HG03439 (cell line): ENCODE measurements around the gene ADGRL1.
"Not testable (repeated sequence)": the region's sequence is repeated elsewhere in the genome, so short reads cannot be mapped to it uniquely, and the experiment has no call there.

ENCODE experiments used
- ATAC-seq: cut with Tn5 transposase; IDR thresholded peaks from one replicate; pipeline ENCODE4 v1.9.1; 2021; ENCODE audit warnings: mild to moderate bottlenecking, moderate library complexity; ENCODE audit not compliant: unreplicated experiment

Gene ADGRL1

DNA sequence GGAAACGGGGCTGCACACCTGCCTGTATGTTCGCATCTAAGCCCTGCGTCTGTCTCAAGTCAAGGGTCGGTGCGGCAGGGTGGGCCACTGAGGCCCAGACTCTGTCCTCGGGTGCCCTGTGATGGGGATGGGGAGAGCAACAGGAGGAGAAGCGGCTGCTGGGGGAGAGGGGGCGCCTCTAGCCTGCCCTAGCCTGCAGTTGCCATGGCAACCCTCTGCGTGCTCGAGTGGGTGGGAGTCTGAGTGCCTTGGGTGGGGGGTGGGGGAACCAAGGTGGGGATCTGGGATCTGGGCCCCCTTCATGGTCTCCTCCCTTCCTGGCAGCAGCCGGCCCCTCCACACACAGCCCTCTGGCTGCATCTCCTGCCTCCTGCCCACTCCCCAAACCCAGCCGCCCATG, 10.8 kb downstream of the ADGRL1 start:
- not testable (repeated sequence) for ATAC-seq

DNA sequence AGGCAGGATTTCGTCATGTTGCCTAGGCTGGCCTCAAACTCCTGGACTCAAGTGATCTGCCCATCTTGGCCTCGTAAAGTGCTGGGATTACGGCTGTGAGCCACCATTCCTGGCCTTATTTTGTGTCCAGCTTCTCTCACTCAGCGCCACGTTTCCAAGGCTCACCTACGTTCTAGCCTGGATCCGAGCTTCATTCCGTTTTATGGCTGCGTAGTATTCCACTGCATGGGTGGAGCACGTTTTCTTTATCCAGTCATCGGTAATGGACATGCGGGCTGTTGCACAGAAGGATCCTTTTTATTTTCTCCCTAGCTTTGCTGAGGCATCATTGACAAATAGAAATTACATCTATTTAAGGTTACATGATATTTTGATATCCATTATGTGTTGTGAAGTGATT, 16.6 kb downstream of the ADGRL1 start:
- ATAC-seq = no peak

DNA sequence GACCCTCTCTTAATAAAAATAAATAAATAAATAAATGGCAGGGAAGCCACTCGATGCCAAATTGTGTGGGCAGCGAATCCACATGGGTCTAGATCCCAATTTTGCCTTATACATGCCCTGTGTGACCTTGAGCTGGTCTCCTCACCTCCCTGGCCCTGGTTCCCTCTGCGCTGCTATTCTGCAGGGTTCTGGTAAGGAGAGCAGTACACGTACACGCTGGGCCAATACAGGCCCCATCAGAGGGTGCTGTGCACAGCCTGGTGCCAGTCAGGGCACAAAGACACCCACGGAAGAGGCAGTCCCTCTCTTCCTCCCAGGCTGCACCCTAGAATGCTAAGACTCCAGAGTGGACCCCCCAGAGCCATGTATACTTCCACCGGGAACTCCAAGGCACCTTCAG, 17.9 kb downstream of the ADGRL1 start:
- not testable (repeated sequence) for ATAC-seq

DNA sequence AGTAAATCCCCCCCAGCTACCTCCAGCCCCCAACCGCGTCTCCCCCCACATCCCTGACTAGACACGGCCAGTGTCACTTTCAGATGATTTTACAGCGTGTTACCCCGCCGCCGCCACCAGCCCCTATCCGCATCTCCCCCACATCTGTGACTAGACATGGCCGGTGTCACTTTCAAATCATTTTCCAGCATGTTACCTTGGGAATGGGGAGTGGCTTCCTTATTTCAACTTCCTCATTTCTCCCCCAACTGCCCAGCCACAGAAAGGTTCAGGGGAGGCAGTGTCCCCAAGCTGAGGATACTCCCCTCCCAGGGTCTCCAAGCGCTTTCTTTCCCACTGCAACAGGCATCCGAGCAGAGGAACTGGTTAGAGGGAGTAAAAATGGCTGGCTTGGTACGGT, 18.4 kb downstream of the ADGRL1 start:
- ATAC-seq = no peak

DNA sequence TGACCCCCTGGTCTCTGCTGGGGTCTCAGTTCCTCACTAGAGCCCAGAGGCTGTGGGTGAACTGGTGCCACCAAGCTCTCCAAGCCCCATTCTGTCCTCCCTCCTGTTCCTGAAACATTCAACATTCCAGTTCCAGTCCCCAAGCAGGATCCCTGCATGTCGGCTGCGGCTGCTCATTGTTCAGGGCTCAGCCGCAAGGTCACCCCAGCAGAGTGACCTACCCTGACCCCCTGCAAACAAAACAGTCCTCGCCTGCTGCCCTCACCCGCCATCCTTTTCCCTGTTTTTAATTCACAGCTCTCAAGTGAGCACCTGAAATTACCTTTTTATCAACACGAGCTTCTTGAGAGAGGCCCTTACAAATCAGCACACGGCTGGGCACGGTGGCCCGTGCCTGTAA, 19.3 kb downstream of the ADGRL1 start:
- not testable (repeated sequence) for ATAC-seq

DNA sequence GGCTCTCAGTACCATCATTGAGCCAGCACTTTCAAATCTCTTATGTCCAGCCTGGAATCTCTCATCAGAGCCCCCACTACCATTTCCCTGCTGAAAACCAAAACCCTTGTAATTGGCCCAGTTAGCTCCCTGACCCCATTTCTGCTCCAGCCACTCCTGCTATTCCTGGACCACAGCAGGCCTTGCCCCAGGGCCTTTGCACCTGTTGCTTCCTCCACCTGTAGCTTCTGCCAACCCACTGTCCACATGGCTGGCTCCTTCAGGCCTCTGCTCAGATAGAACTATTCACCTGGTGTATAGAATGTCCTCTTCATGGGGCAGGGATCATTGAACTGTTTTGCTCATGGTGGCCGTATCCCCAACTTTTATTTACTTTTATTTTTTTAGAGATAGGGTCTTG, 20.3 kb downstream of the ADGRL1 start:
- ATAC-seq = not testable (repeated sequence)

DNA sequence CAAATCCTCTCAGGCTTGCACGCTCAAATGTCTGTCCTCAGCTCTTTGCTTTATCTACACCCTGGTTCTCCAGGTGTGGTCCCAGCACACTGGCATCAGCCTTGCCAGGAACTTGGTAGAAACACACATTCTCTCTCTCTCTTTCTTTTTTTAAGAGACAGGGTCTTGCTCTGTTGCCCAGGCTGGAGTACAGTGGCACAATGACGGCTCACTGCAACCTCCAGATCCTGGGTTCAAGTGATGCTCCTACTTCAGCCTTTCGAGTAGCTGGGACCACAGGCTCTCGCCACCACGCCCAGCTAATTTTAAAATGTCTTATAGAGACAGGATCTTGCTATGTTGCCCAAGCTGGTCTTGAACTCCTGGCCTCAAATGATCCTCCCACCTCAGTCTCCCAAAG, 20.8 kb downstream of the ADGRL1 start:
- ATAC-seq = no peak

DNA sequence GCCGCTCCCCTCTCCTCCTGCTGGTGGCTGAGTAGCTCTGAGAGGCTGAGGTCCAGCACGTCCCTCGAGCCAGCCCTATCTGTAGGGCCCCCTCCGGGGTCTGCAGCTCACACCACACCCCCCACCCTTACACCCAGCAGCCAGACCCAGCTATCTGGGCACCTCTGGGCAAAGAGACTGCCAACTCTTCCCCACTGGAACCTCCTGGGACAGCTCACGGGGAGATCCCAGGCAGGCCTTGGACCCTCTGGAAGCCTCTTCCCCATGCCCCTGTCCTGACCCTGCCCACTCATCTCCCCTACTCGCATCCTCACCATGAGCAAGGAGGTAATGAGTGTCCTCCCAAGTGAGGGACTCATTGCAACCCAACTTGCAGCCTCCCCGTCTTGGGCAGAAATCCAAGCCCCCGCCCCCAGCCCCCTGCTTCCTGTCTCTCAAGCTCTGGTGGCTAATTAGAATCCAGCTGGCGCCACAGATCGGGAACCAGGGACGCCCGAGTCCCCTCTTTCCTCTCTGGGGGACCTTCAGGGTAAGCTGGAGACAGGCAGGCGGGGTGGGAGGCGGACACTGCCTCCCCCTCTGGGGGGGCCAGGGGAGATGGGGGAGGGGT, 22.1 kb downstream of the ADGRL1 start:
- ATAC-seq = no peak

DNA sequence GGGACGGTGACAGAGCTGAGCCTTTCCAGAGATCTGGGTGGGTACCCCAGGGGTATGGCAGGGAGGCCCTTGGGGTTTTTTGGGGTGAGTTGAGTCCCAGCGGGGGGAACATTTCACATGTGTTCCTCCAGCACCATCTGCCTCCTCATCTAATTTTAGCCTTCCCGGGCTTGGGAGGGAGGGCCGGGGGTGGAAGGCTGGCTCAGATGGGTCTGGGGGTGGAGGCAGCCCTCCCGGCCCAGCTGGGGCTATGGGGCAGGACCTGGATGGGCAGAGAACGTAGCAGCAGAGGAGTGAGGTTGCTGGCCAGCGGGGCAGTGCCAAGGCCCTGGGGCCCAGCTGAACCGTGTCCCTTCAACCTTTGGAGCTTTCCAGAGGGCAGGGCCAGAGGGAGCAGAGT, 23.5 kb downstream of the ADGRL1 start:
- ATAC-seq = no peak

DNA sequence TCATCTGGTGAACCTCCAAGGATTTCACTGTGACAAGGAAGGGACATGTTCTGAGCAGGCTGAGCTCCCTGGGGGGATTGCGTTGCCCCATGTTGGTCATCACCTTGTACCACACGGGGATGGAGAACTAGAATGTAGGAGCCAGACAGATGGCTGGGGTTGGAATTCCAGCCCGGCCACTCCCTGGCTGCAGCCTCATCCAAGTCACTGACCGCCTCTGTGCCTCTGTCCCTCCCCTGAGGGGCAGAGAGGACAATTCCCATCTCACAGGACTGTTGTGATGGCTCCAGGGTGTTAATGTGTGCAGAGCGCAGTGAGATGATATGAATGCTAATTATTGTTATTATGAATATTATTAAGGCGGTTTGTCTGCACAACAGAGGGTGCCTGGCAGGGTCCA, 24.1 kb downstream of the ADGRL1 start:
- ATAC-seq = no peak

DNA sequence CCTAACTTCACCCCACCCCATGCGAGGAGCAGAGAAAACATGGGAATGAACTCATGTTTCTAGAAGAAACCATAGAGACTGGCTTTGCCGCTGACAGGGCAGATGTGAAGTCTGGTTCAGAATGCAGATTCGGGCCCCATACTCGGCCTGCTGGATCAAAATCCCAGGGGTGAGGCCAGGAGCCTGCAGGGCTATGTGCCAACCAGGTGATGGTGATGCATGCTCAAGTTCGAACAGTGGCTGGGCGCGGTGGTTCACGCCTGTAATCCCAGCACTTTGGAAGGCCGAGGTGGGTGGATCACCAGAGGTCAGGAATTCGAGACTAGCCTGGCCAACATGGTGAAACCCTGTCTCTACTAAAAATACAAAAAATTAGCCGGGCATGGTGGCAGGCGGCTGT, 24.8 kb downstream of the ADGRL1 start:
- ATAC-seq = not testable (repeated sequence)

DNA sequence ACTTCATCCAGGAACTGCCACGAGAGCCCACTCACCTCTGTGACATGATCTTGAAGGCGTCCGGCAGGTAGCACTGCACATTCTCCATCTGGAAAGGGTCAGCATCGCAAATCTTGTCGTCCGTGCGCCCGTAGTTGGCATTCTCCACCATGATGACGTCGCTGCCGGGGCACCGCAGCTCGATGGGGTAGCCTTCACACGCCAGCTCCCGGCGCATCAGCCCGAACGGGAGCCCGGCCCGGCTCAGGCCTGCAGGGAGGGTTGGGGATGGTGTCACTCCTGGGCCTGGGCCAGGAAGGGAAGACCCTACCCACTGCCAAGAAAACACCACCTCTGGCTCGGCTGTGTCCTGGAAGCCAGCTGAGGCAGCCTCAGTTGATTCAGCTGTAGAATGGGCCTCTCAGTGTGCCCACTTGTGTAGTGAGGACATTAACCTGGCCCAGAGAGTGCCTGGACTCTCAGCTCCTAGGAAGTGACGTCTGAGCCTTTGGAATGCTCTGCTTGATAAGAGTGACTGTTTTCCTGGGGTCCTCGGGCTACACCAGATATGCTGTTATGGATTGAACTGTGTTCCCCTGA, 28.4 kb downstream of the ADGRL1 start:
- no peak for ATAC-seq

DNA sequence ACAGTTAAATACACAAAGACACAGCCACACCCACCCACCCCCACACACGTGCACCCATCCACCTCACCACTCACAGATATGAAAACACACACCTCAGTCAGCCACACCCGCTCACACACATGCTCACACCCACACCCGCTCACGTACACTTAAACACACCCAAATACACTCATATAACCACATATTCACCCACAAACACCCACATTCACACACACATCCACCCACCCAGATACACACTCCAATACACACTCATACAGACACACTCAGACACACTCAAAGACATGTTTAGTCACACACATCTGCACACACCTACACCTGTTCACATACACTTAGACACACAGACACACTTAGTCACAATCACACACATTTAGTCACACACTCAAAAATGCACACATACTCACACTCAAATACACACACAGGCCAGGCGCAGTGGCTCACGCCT, 30.6 kb downstream of the ADGRL1 start:
- no peak for ATAC-seq

DNA sequence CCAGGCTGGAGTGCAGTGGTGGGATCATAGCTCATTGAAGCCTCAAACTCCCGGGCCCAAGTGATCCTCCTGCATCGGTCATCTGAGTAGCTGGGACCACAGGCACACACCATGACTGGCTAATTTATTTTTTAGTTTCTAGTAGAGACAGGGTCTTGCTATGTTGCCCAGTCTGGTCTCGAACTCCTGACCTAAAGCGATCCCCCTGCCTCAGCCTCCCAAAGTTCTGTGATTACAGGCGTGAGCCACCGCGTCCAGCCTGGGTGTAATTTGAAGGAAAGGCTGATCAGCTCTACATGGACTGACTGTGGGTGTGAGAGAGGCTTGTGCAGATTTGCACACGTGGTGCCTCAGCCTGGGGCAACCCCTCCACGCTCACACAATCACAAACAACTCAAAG, 31.1 kb downstream of the ADGRL1 start:
- ATAC-seq = no peak

DNA sequence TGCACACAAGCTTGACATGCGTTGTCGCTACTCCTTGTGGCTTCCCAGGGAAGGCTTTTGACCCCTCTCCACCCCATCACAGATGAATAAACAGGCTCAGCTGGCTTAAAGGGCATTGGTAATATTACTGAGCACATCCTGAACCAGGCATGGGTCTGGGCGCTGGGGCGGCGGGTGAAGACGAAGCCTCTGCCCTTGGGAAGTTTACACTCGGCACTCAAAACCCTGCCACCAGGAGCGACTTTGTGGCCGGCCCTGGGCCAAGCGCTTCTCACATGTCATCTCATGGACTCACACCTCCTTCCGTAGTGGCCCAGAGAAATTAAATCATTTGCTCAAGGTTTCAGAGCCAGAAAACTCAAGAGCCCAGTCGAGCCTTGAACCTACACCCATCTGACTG, 37.0 kb downstream of the ADGRL1 start:
- ATAC-seq = no peak

DNA sequence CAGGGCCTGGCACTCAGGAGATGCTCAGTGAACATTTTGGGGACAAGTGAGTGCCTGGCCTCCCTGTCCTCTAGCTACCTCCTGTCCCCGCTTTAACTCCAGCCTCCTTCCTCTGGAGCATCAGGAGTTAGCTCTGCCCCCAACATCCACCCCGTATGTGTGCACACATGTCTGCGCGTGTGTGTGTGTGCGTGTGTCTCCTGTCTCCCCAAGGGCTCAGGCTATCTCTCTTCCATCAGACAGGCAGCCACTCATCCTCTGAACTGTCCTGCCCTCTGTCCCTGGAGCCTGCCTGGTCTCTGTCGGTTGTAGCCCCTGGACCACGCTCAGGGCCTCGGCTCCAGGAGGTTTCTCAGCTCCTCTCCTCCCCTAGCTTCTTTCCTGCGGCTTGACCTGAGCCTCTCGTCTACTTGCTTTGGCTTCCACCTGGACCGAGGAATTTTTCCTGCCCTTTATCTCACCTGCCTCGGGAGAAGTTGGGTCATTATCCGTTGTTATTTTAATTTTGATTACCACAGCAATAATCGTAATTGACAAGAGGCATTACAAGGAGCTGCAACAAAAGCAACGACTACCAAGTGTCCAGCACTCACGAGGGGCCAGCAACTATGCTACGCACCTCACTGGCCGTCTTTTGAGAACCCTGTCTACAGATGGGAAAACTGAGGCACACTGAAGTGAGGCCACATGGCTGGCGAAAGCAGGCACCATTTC, 37.6 kb downstream of the ADGRL1 start:
- ATAC-seq = no peak

DNA sequence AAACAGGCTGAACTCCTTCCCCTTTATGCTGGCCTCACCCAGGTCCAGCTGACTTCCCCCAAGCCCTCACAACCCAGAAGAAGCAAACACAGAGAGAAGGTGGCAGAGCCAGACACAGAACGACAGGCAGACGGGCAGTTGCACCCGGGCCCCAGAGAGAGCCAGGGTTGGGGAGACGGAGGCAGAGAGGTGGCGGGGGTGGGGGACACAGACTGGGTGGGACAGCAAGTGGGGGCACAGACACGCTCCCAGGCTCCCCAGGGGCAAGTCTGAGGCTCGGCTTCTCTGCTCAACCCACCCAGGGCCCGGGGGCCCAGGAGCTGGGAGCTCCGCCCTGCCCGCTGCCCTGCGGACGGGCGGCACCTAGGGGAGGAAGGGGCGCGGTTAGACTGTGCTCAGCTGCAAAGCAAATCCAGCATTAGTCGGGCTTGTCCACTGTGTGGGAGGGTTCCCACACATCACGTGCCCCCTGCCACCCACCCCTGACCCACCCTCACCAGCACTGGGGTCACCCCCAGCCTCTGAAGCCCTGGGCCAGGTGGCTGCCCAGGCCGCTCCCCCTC, 38.3 kb downstream of the ADGRL1 start:
- no peak for ATAC-seq

DNA sequence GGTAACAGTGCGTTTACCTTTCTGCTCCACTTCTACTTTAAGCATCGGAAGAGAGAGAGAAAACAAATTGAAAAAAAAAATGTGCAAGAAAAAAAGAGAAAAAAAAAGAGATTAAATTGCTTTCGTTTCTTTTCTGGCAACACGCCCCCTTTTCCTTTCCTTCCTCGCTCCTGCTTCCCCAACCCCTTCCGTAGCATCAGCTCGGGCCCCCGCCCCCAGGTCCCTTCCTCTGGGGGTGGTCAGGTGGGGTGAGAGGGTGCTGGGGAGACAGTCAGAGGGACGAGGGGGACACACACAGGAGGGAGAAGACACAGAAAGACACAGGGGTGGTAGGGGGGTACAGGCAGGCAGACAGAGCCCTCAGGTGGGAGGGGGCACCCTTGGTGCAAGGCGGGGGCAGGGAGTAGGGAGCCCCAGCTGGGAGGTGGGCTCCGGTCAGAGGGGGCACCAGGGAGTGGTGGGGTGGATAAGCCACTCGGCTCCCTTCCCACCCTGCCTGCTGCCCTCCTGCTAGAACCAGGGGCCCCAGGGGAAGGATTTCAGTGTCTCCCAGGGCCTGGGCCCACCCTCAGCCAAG, 38.9 kb downstream of the ADGRL1 start:
- no peak for ATAC-seq

DNA sequence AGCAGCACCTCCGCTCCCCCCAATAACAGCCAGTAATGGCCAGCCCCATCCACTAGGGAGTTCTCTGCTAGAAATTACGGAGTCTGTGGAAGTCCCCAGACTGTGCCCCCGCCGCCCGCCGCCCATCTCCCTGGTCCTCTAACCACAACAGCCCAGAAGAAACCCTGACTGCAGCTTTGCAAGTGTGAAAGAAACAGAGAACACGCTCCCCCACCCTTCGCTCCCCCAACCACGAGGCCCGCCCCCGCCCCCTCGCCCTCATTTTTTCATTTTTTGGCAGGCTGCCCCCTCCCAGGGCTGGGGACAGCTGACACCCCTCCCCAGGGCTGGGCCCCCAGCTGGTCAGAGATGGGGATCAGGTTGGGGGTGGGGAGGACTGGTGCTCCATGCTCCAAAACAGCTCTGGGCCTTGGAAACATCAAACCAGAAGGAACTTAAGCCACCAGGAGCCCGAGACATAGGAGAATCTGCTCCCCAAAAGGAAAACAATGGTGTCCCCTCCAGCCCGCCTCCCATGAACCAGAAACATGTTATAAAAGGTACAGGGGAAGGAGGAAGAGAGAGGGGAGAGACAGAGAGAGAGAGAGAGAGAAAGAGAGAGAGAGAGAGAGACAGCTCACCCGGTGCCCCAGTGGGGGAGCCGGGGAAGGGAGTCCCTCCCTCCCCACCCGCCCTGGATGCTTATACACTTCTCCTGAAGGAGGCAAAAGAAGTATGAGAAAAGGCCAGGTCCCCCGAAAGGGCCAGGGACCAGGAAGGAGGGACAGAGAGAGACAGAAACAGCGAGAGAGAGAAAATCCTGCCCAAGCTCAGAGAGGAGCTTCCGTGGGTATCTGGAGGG, 39.8 kb downstream of the ADGRL1 start:
- ATAC-seq = no peak

DNA sequence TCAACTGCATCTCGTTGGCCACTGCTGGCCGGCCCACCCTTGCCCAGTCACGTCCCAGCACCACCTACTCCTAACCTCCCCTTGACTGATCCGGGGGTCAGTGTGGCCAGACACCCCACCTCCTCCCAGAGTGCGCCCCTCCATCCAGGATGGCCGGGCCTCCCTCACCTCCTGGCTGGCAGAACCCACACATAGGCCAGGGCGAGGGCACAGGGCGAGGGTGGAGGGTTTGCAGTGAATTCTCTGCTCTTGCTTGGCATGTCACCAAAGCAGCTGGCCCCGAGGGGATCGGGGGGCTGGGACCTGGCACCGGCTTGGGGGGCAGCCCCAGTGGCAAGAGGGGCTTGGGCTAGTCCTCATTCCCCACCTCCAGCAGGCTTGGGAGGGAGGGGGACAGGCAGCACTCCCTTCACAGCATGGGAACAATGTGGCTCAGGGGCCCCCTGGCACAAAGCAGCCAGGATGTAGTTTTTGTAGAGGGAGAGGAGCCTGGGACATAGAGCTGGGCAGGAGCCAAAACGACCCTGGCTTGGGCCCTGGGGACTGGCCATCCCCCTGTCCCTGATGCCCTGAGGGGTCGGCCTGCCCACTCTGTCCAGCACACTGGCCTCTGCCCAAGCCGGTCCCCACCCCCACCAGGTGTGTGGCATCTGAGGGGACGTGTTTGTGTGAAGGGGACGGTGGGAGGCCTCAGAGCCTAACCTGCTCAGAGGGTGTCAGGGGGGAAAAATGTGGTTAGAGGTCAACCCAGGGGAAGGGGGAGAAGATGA, 41.1 kb downstream of the ADGRL1 start:
- no peak for ATAC-seq
